H9 (cell line): Measurements from ENCODE around the gene RASL10B. TPM values are rescaled to one million over a fixed set of nuclear protein-coding genes. Genes with fewer than 3 reads are reported as not detected.

Experiments used
- DNase-seq: peaks from one replicate; pipeline ENCODE4 v3.0.0-alpha.2; 2017
- H2AFZ ChIP-seq: one replicate; pipeline ENCODE4 v1.6.1; 2013; ENCODE audit warnings: mild to moderate bottlenecking, low read length, control low read depth, moderate library complexity
- H2AK5ac ChIP-seq: 2 replicates; pipeline ENCODE4 v1.6.1; 2013; ENCODE audit warnings: low read length, control low read depth, mixed read lengths; ENCODE audit not compliant: insufficient read length
- H2BK120ac ChIP-seq: one replicate; pipeline ENCODE4 v1.6.1; 2013; ENCODE audit warnings: low read depth, mild to moderate bottlenecking, low read length, control low read depth, inconsistent platforms; ENCODE audit not compliant: poor library complexity, severe bottlenecking
- H2BK12ac ChIP-seq: 2 replicates; pipeline ENCODE4 v1.6.1; 2013; ENCODE audit warnings: low read length, control low read depth, mixed read lengths, low read depth; ENCODE audit not compliant: insufficient read length
- H2BK15ac ChIP-seq: 2 replicates; pipeline ENCODE4 v1.6.1; 2013; ENCODE audit warnings: low read depth, low read length, control low read depth
- H2BK20ac ChIP-seq: one replicate; pipeline ENCODE4 v1.6.1; 2013; ENCODE audit warnings: low read depth, mild to moderate bottlenecking, low read length, control low read depth, inconsistent platforms; ENCODE audit not compliant: poor library complexity, severe bottlenecking
- H2BK5ac ChIP-seq: 2 replicates; pipeline ENCODE4 v1.6.1; 2013; ENCODE audit warnings: low read length, control low read depth, mixed read lengths; ENCODE audit not compliant: insufficient read length
- H3K14ac ChIP-seq: 2 replicates; pipeline ENCODE4 v1.6.1; 2013; ENCODE audit warnings: low read length, control low read depth; ENCODE audit not compliant: insufficient read depth
- H3K18ac ChIP-seq: 2 replicates; pipeline ENCODE4 v1.6.1; 2013; ENCODE audit warnings: low read depth, mild to moderate bottlenecking, mixed read lengths, low read length, control low read depth; ENCODE audit not compliant: insufficient read length
- H3K23ac ChIP-seq: 2 replicates; pipeline ENCODE4 v1.6.1; 2013; ENCODE audit warnings: low read length, control low read depth, mixed read lengths, low read depth; ENCODE audit not compliant: insufficient read length
- H3K23me2 ChIP-seq: 2 replicates; pipeline ENCODE4 v1.6.1; 2013; ENCODE audit warnings: low read depth, mild to moderate bottlenecking, mixed read lengths, low read length, control low read depth; ENCODE audit not compliant: insufficient read length, poor library complexity, severe bottlenecking
- H3K27ac ChIP-seq: 2 replicates; pipeline ENCODE4 v1.5.1; 2013; ENCODE audit warnings: low read length, control low read depth, mixed read lengths, low read depth; ENCODE audit not compliant: insufficient read length
- H3K27me3 ChIP-seq: 2 replicates; pipeline ENCODE4 v1.6.1; 2013; ENCODE audit warnings: low read length, control low read depth, inconsistent platforms; ENCODE audit not compliant: insufficient read depth
- H3K4ac ChIP-seq: 2 replicates; pipeline ENCODE4 v1.6.1; 2013; ENCODE audit warnings: low read depth, mild to moderate bottlenecking, control low read depth, inconsistent platforms, low read length, moderate library complexity
- H3K4me1 ChIP-seq: 2 replicates; pipeline ENCODE4 v1.6.1; 2013; ENCODE audit warnings: low read length, control low read depth, inconsistent platforms; ENCODE audit not compliant: insufficient read depth
- H3K4me2 ChIP-seq: 2 replicates; pipeline ENCODE4 v1.6.1; 2013; ENCODE audit warnings: low read length, control low read depth, mixed read lengths; ENCODE audit not compliant: insufficient read length, insufficient read depth
- H3K56ac ChIP-seq: 2 replicates; pipeline ENCODE4 v1.6.1; 2013; ENCODE audit warnings: low read depth, mild to moderate bottlenecking, mixed read lengths, low read length, control low read depth; ENCODE audit not compliant: insufficient read length
- H3K79me1 ChIP-seq: 2 replicates; pipeline ENCODE4 v1.6.1; 2013; ENCODE audit warnings: low read depth, mild to moderate bottlenecking, moderate library complexity, low read length, control low read depth, inconsistent platforms; ENCODE audit not compliant: insufficient read depth, poor library complexity, severe bottlenecking
- H3K79me2 ChIP-seq: 2 replicates; pipeline ENCODE4 v1.6.1; 2013; ENCODE audit warnings: low read length, control low read depth, inconsistent platforms; ENCODE audit not compliant: insufficient read depth
- H3K9ac ChIP-seq: 2 replicates; pipeline ENCODE4 v1.6.1; 2013; ENCODE audit warnings: low read length, control low read depth, mixed read lengths; ENCODE audit not compliant: insufficient read length; ENCODE audit errors: extremely low read depth
- H3K9me3 ChIP-seq: one replicate; pipeline ENCODE4 v1.6.1; 2013; ENCODE audit warnings: low read depth, low read length, inconsistent platforms; ENCODE audit not compliant: control insufficient read depth
- H3T11ph ChIP-seq: one replicate; pipeline ENCODE4 v1.6.1; 2013; ENCODE audit warnings: mild to moderate bottlenecking, low read length, control low read depth, inconsistent platforms
- H4K20me1 ChIP-seq: one replicate; pipeline ENCODE4 v1.6.1; 2013; ENCODE audit not compliant: control insufficient read depth, insufficient read length, insufficient read depth
- H4K5ac ChIP-seq: 2 replicates; pipeline ENCODE4 v1.6.1; 2013; ENCODE audit warnings: low read depth, mild to moderate bottlenecking, mixed read lengths, low read length, control low read depth; ENCODE audit not compliant: insufficient read length
- H4K8ac ChIP-seq: replicated peaks from 2 replicates; pipeline ENCODE4 v1.6.1; 2013; ENCODE audit warnings: low read length, control low read depth, mixed read lengths, low read depth; ENCODE audit not compliant: insufficient read length
- H4K91ac ChIP-seq: 2 replicates; pipeline ENCODE4 v1.6.1; 2013; ENCODE audit warnings: low read depth, mild to moderate bottlenecking, moderate library complexity, mixed read lengths, low read length, control low read depth; ENCODE audit not compliant: insufficient read length
- H3K27ac Mint-ChIP-seq, 3 experiments: 2 replicates in 2 of 3; 3 replicates in 1 of 3; pipeline ENCODE4 v1.8.0; 2020 to 2021; ENCODE audit warnings: mixed read lengths in 3 of 3, mild to moderate bottlenecking in 1 of 3, moderate library complexity in 1 of 3
- H3K27me3 Mint-ChIP-seq: 2 replicates; pipeline ENCODE4 v1.8.0; 2021; ENCODE audit warnings: low read depth, mild to moderate bottlenecking, moderate library complexity, mixed read lengths
- H3K36me3 Mint-ChIP-seq, 3 experiments: 2 replicates in 2 of 3; 3 replicates in 1 of 3; pipeline ENCODE4 v1.8.0; 2020 to 2021; ENCODE audit warnings: low read depth in 3 of 3, mixed read lengths in 3 of 3; ENCODE audit not compliant: insufficient read depth in 1 of 3
- H3K4me1 Mint-ChIP-seq, 2 experiments: 2 replicates each; pipeline ENCODE4 v1.8.0; 2020; ENCODE audit warnings: mixed read lengths in 2 of 2
- H3K4me3 Mint-ChIP-seq, 2 experiments: 2 replicates in 1 of 2; 3 replicates in 1 of 2; pipeline ENCODE4 v1.8.0; 2020 to 2021; ENCODE audit warnings: mild to moderate bottlenecking in 2 of 2, mixed read lengths in 2 of 2, moderate library complexity in 1 of 2
- H3K9me3 Mint-ChIP-seq, 2 experiments: 2 replicates in 1 of 2; 3 replicates in 1 of 2; pipeline ENCODE4 v1.8.0; 2020; ENCODE audit warnings: mild to moderate bottlenecking in 2 of 2, mixed read lengths in 2 of 2, moderate library complexity in 1 of 2
- CTCF ChIP-seq: fragments of 200-600 bp; sonication (generic); conservative IDR thresholded peaks from 3 replicates; pipeline ENCODE4 v1.8.0; 2021; ENCODE audit warnings: antibody characterized with exemption, mild to moderate bottlenecking
- WGBS: extraction: QIAGEN DNeasy Blood & Tissue Kit; methylation state at CpG from one replicate; pipeline ENCODE4 v1.1.7; 2013; ENCODE audit warnings: missing lambda C conversion rate, low lambda C conversion rate, mixed read lengths; ENCODE audit not compliant: insufficient read length; ENCODE audit errors: extremely low coverage; 5-methylcytosine and 5-hydroxymethylcytosine counted together
- total RNA-seq: library from RNA; stranded (reverse); gene quantifications from 2 replicates; pipeline ENCODE4 v1.2.1, GENCODE V29; 2021

Gene RASL10B
- total RNA-seq, 1 experiment from 2014 or later, result 15.9 TPM

- H3K9ac ChIP-seq, result no peak overlapping the region
- no CpG with 5 or more reads among the region's 6 CpGs for WGBS
- no peak overlapping the region for H3K27ac Mint-ChIP-seq
These were observed 44.1 kb downstream of the RASL10B start for GRCh38 chr17:35775583-35775982.

More at GRCh38 chr17:35775583-35775982, 44.1 kb downstream of the RASL10B start:
- H3K4me3 Mint-ChIP-seq, result no peak overlapping the region
- no peak overlapping the region for H2BK12ac ChIP-seq
- H3K36me3 Mint-ChIP-seq, result no peaks in the 10 kb centered on the region
- H2BK5ac ChIP-seq, result no peak overlapping the region
- peaks cover 6% of the 10 kb centered on the region for H3K27me3 Mint-ChIP-seq
- H2BK15ac ChIP-seq, result no peak overlapping the region
- H3K79me2 ChIP-seq, result no peaks in the 10 kb centered on the region
- no peak overlapping the region for H2BK120ac ChIP-seq
- H3T11ph ChIP-seq, result no peak overlapping the region
- H4K5ac ChIP-seq, result no peak overlapping the region
- DNase-seq, result no peak
- no peak overlapping the region for H2BK20ac ChIP-seq
- no peaks in the 10 kb centered on the region for H3K79me1 ChIP-seq
- no peak overlapping the region for H3K23ac ChIP-seq
- no peak overlapping the region for H2AFZ ChIP-seq
- H3K9me3 Mint-ChIP-seq, result no peaks in the 10 kb centered on the region
- H3K9me3 ChIP-seq, result no peaks in the 10 kb centered on the region
- H3K27ac ChIP-seq, result no peak overlapping the region
- H4K8ac ChIP-seq, result no peak overlapping the region
- H3K4ac ChIP-seq, result no peak overlapping the region
- no peak overlapping the region for H3K14ac ChIP-seq
- no peak overlapping the region for H3K4me2 ChIP-seq
- no peak for TF ChIP-seq CTCF
- no peak overlapping the region for H4K91ac ChIP-seq
- no peak overlapping the region for H3K56ac ChIP-seq
- no peaks in the 10 kb centered on the region for H3K27me3 ChIP-seq
- no peaks in the 10 kb centered on the region for H4K20me1 ChIP-seq
- no peaks in the 10 kb centered on the region for H3K23me2 ChIP-seq
- peaks cover 6% of the 10 kb centered on the region; the same call in 1 of the 2 replicates for H3K4me1 ChIP-seq
- H3K4me1 Mint-ChIP-seq, result peaks cover 31 to 34% of the 10 kb centered on the region in 2 experiments
- H3K18ac ChIP-seq, result no peak overlapping the region
- H2AK5ac ChIP-seq, result no peak overlapping the region
